ENCODE results near the gene ABHD8.

DNA sequence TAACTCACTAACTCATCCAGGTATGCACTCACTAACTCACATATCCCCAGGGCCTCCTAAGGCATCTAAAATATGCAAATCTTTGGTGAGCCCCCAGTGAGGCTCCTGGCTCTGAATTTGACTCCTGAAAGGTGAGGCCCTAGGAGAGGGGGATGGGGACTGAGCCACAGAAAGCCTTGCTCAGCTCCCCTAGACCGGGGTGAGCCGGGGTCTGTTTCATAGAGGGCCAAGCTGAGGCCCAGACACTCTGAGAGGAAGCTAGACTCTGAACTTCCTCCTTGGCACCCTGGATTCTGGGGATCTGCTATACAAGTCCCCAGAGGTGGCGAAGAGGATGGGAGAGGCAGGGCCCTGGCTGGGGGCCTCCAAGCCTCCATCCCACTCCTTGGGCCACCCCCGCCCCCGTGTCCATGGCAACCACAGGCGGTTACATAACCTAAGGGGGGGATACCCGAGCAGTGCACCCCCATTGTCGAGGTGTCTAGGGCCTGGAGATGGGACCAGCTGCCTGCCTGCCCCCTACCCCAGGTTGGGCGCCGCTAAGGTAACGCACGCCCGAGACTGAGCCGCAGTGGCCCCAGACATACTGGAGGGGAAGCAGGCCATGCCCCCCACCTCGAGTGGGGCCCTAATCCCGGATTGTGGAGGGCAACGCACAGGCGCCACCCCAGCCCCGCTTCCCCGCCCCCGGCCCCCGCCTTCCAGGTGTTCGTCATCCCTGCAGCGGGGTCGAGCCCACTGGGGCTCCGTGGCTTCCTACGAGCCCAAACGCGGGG is 646 bp downstream of the ABHD8 start:
- TF ChIP-seq, protein P1, sequence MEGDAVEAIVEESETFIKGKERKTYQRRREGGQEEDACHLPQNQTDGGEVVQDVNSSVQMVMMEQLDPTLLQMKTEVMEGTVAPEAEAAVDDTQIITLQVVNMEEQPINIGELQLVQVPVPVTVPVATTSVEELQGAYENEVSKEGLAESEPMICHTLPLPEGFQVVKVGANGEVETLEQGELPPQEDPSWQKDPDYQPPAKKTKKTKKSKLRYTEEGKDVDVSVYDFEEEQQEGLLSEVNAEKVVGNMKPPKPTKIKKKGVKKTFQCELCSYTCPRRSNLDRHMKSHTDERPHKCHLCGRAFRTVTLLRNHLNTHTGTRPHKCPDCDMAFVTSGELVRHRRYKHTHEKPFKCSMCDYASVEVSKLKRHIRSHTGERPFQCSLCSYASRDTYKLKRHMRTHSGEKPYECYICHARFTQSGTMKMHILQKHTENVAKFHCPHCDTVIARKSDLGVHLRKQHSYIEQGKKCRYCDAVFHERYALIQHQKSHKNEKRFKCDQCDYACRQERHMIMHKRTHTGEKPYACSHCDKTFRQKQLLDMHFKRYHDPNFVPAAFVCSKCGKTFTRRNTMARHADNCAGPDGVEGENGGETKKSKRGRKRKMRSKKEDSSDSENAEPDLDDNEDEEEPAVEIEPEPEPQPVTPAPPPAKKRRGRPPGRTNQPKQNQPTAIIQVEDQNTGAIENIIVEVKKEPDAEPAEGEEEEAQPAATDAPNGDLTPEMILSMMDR (IDR thresholded peaks at IDR 0.05; ENCODE audit: low read depth, low read length, poor library complexity, severe bottlenecking), result no peak
- no peak for TF ChIP-seq EZH2phosphoT487 (IDR thresholded peaks at IDR 0.05; ENCODE audit: borderline replicate concordance, low read length)
